NB4 (cell line): ENCODE data around the gene CHI3L1.

Experiments used
- DNase-seq: peaks from one replicate; pipeline ENCODE4 v3.0.0; 2010; ENCODE audit warnings: low read depth
- H3K4me3 ChIP-seq: one replicate; pipeline ENCODE4 v1.5.1; 2011; ENCODE audit warnings: mild to moderate bottlenecking, low read depth, low read length, moderate library complexity
- CTCF ChIP-seq: IDR thresholded peaks from one replicate; pipeline ENCODE4 v1.5.1; 2012; ENCODE audit warnings: low read depth, low read length
- MAX ChIP-seq: IDR thresholded peaks from 2 replicates; pipeline ENCODE4 v1.6.1; 2011; ENCODE audit warnings: low read depth, low read length
- MYC ChIP-seq: IDR thresholded peaks from 2 replicates; pipeline ENCODE4 v1.6.1; 2011; ENCODE audit warnings: low read depth, low read length
- POLR2A ChIP-seq: IDR thresholded peaks from 2 replicates; pipeline ENCODE4 v1.6.1; 2011; ENCODE audit warnings: mild to moderate bottlenecking; ENCODE audit not compliant: insufficient read length; ENCODE audit errors: extremely low read depth

Gene CHI3L1

GRCh38 chr1:203210988-203211387, 24.5 kb upstream of the CHI3L1 start:
- no peak for DNase-seq
- no peak overlapping the region for H3K4me3 ChIP-seq
- TF ChIP-seq CTCF (no peak), MAX (no peak), POLR2A (no peak)

GRCh38 chr1:203210350-203210749, 23.8 kb upstream of the CHI3L1 start:
- no peak overlapping the region for H3K4me3 ChIP-seq
- no peak for DNase-seq
- TF ChIP-seq MAX (no peak), POLR2A (no peak), MYC (no peak), CTCF (no peak)

- DNase-seq: no peak
- H3K4me3 ChIP-seq: no peak overlapping the region
- TF ChIP-seq POLR2A: no peak
These were observed 21.7 kb upstream of the CHI3L1 start for GRCh38 chr1:203208181-203208580.

GRCh38 chr1:203207751-203208150, 21.2 kb upstream of the CHI3L1 start:
- TF ChIP-seq POLR2A (no peak), MAX (no peak), MYC (no peak), CTCF (no peak)
- H3K4me3 ChIP-seq: no peak overlapping the region
- no peak for DNase-seq

- TF ChIP-seq MAX: no peak
- TF ChIP-seq POLR2A: no peak
- TF ChIP-seq MYC: no peak
- no peak for TF ChIP-seq CTCF
- DNase-seq: no peak
- H3K4me3 ChIP-seq: no peak overlapping the region
These were observed 19.7 kb upstream of the CHI3L1 start for GRCh38 chr1:203206129-203206687.

GRCh38 chr1:203204756-203205155, 18.3 kb upstream of the CHI3L1 start:
- TF ChIP-seq CTCF (no peak), POLR2A (no peak), MYC (no peak), MAX (no peak)
- no peak for DNase-seq
- no peak overlapping the region for H3K4me3 ChIP-seq
